ENCODE measurements around the gene MAGEA10.

Gene MAGEA10

GRCh38 chrX:152165033-152165743 is 26.8 kb upstream of the MAGEA10 start:
- H3K4me1 ChIP-seq (ENCODE audit: control insufficient read depth in 1 of 2, insufficient read depth in 1 of 2, low read depth in 1 of 2, low read length in 1 of 2) = no peaks in the 10 kb centered on the region
- no peaks in the 10 kb centered on the region for H3K9me3 ChIP-seq
- no peak for TF ChIP-seq CTCF (IDR thresholded peaks at IDR 0.05)
- no peak overlapping the region for H3K4me3 ChIP-seq (ENCODE audit: low read depth in 1 of 2, low read length in 1 of 2)
- H3K27me3 ChIP-seq = no peaks in the 10 kb centered on the region
- H3K27ac ChIP-seq = no peak overlapping the region
- H3K36me3 ChIP-seq = no peaks in the 10 kb centered on the region

DNA sequence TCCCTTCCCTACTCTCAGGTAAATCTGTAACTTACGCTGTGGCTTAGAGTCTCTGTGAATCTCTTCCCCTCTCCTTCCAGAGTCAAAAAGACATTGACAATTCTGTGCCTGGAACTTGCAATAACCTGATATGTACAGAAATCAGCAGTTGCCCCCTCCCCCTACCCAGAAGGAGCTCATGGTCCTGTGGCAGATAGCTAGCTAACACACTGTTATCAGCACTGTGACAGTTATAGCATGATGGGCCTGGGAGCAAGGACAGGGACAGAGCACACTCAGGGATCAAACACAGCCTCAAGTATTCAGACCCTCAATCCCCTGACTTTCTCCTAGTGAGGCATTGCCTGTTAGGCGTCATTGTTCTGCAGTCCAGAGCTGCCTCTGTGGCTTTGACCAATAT is 18.7 kb upstream of the MAGEA10 start:
- no peaks in the 10 kb centered on the region for H3K36me3 ChIP-seq
- H3K4me3 ChIP-seq (ENCODE audit: low read depth in 1 of 2, low read length in 1 of 2) = no peak overlapping the region
- no peak for TF ChIP-seq CTCF (IDR thresholded peaks at IDR 0.05)
- H3K4me1 ChIP-seq (ENCODE audit: control insufficient read depth in 1 of 2, insufficient read depth in 1 of 2, low read depth in 1 of 2, low read length in 1 of 2) = no peaks in the 10 kb centered on the region
- H3K27me3 ChIP-seq = no peaks in the 10 kb centered on the region
- H3K27ac ChIP-seq = no peak overlapping the region
- no peaks in the 10 kb centered on the region for H3K9me3 ChIP-seq

- Histone ChIP-seq H3K27me3 (no peaks in the 10 kb centered on the region), H3K36me3 (no peaks in the 10 kb centered on the region), H3K27ac (no peak overlapping the region), H3K4me1 (ENCODE audit: control insufficient read depth in 1 of 2, insufficient read depth in 1 of 2, low read depth in 1 of 2, low read length in 1 of 2) (no peaks in the 10 kb centered on the region), H3K9me3 (no peaks in the 10 kb centered on the region), H3K4me3 (ENCODE audit: low read depth in 1 of 2, low read length in 1 of 2) (no peak overlapping the region)
- no peak for TF ChIP-seq CTCF (IDR thresholded peaks at IDR 0.05)
These were observed 17.5 kb upstream of the MAGEA10 start for GRCh38 chrX:152155766-152156310.

GRCh38 chrX:152154050-152154449 is 15.7 kb upstream of the MAGEA10 start:
- no peak overlapping the region for H3K27ac ChIP-seq
- no peak for TF ChIP-seq CTCF (IDR thresholded peaks at IDR 0.05)
- H3K9me3 ChIP-seq = no peaks in the 10 kb centered on the region
- no peaks in the 10 kb centered on the region for H3K36me3 ChIP-seq
- no peaks in the 10 kb centered on the region for H3K4me1 ChIP-seq (ENCODE audit: control insufficient read depth in 1 of 2, insufficient read depth in 1 of 2, low read depth in 1 of 2, low read length in 1 of 2)
- H3K27me3 ChIP-seq = no peaks in the 10 kb centered on the region
- no peak overlapping the region for H3K4me3 ChIP-seq (ENCODE audit: low read depth in 1 of 2, low read length in 1 of 2)

DNA sequence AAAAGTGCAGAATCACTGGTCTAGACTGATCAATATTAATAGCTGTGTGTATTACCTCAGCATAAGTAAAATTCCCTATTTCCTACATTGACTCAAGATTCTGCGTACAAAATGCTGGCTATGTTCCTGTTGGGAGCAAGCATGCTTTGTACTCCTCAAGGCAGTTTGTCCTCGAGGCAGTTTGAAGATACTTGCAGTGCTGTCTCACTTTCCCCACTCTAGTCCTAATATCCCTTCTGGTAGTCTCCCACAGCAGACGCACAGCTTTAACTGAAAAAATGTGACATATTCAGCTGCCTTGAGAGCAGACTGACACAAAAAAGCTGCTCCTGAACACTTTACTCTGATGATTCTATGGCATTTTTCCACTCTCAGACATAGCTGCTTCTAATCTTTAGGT is 12.9 kb upstream of the MAGEA10 start:
- Histone ChIP-seq H3K36me3 (no peaks in the 10 kb centered on the region), H3K4me1 (ENCODE audit: control insufficient read depth in 1 of 2, insufficient read depth in 1 of 2, low read depth in 1 of 2, low read length in 1 of 2) (no peaks in the 10 kb centered on the region), H3K9me3 (no peaks in the 10 kb centered on the region), H3K27ac (no peak overlapping the region), H3K4me3 (ENCODE audit: low read depth in 1 of 2, low read length in 1 of 2) (no peak overlapping the region), H3K27me3 (no peaks in the 10 kb centered on the region)
- no peak for TF ChIP-seq CTCF (IDR thresholded peaks at IDR 0.05)
